A549 (cell line): ENCODE results near the gene TNS1. TPM values are rescaled to one million over a fixed set of nuclear protein-coding genes. Genes with fewer than 3 reads are reported as not detected.

ENCODE experiments used
- ATAC-seq, 2 experiments: fragments of 200-7000 bp in 1 of 2; fragments of >200 bp in 1 of 2; cut with Nextera tagmentation in 1 of 2; cut with Tn5 transposase in 1 of 2; 3 replicates each; pipeline versions ENCODE4 v1.8.0 to v1.9.1; 2018 to 2020; ENCODE audit warnings: mild to moderate bottlenecking in 1 of 2, moderate library complexity in 1 of 2
- CTCF ChIA-PET: fragments of 300-600 bp; sonication (Branson Sonifier 250); formaldehyde crosslinking; extraction: SDS; loops from one replicate; lab custom pipeline; 2021; ENCODE audit warnings: antibody characterized with exemption, inconsistent platforms; lab: Yijun Ruan, JAX
- POLR2A ChIA-PET: fragments of 350-600 bp; formaldehyde crosslinking; extraction: SDS; loops from one replicate; lab custom pipeline; 2021; ENCODE audit warnings: antibody characterized with exemption, inconsistent platforms; lab: Yijun Ruan, JAX
- DNase-seq, 2 experiments: peaks; one replicate each; pipeline versions ENCODE4 v3.0.0 to v3.0.0-alpha.2; 2011 to 2016; ENCODE audit warnings: low read depth in 1 of 2, low spot score in 1 of 2
- FAIRE-seq: peaks from 2 replicates; lab custom pipeline; 2011; peaks lifted over from hg19 to GRCh38; lab: Jason Lieb, UNC
- H3K27ac ChIP-seq, 2 experiments: fragments of >200 bp; sonication (Bioruptor Twin); formaldehyde crosslinking; 3 replicates each; pipeline ENCODE4 v1.5.1; 2016 to 2017
- H3K4me1 ChIP-seq: fragments of >200 bp; sonication (Bioruptor Twin); formaldehyde crosslinking; 3 replicates; pipeline ENCODE4 v1.6.1; 2016
- H3K4me2 ChIP-seq: fragments of >200 bp; sonication (Bioruptor Twin); formaldehyde crosslinking; 3 replicates; pipeline ENCODE4 v1.6.1; 2016
- H3K4me3 ChIP-seq: fragments of >200 bp; sonication (Bioruptor Twin); formaldehyde crosslinking; 3 replicates; pipeline ENCODE4 v1.5.1; 2016
- H3K9me3 ChIP-seq: fragments of >200 bp; sonication (Bioruptor Twin); formaldehyde crosslinking; 3 replicates; pipeline ENCODE4 v1.6.1; 2016
- EHMT2 ChIP-seq: fragments of 200-600 bp; sonication (generic); IDR thresholded peaks from 2 replicates; pipeline ENCODE4 v1.6.1; 2016; ENCODE audit warnings: antibody characterized with exemption, low read depth, mild to moderate bottlenecking, moderate library complexity
- ELK1 ChIP-seq: fragments of 150-350 bp; IDR thresholded peaks from 2 replicates; pipeline ENCODE4 v1.6.1; 2014; ENCODE audit warnings: low read depth, mild to moderate bottlenecking, low read length
- FOSB ChIP-seq: fragments of 250-450 bp; sonication (Bioruptor Pico); IDR thresholded peaks from 2 replicates; pipeline ENCODE4 v1.5.0; 2020; ENCODE audit warnings: mild to moderate bottlenecking, moderate library complexity
- FOSL2 ChIP-seq, 2 experiments: fragments of 450-650 bp in 1 of 2; fragments of >200 bp in 1 of 2; sonication (Bioruptor Twin) in 1 of 2; formaldehyde crosslinking; IDR thresholded peaks; 2 replicates each; pipeline versions ENCODE4 v1.5.0 to v1.6.1; 2016 to 2020; ENCODE audit warnings: mild to moderate bottlenecking in 1 of 2, moderate library complexity in 1 of 2
- FOXS1 ChIP-seq: fragments of 250-450 bp; sonication (Bioruptor Pico); IDR thresholded peaks from 2 replicates; pipeline ENCODE4 v1.5.0; 2020; ENCODE audit warnings: mild to moderate bottlenecking, moderate library complexity
- GATA3 ChIP-seq: IDR thresholded peaks from 2 replicates; pipeline ENCODE4 v1.6.1; 2012; ENCODE audit warnings: borderline replicate concordance
- HMGXB4 ChIP-seq: fragments of 250-450 bp; sonication (Bioruptor Pico); IDR thresholded peaks from 2 replicates; pipeline ENCODE4 v1.5.0; 2021; ENCODE audit warnings: mild to moderate bottlenecking, moderate library complexity, borderline replicate concordance
- HOXB5 ChIP-seq: fragments of 250-450 bp; sonication (Bioruptor Pico); IDR thresholded peaks from 2 replicates; pipeline ENCODE4 v1.5.0; 2020; ENCODE audit warnings: mild to moderate bottlenecking, moderate library complexity
- KDM1A ChIP-seq: fragments of 200-600 bp; sonication (generic); IDR thresholded peaks from 2 replicates; pipeline ENCODE4 v1.6.1; 2016; ENCODE audit warnings: low read depth, mild to moderate bottlenecking
- MAZ ChIP-seq: fragments of 150-350 bp; IDR thresholded peaks from 2 replicates; pipeline ENCODE4 v1.6.1; 2014; ENCODE audit warnings: antibody characterized with exemption, low read depth, low read length, borderline replicate concordance
- MYC ChIP-seq: IDR thresholded peaks from 2 replicates; pipeline ENCODE4 v1.6.1; 2012; ENCODE audit warnings: mild to moderate bottlenecking, inconsistent platforms, low read length, improper control_type of control experiment, borderline replicate concordance
- PHF8 ChIP-seq: fragments of 200-600 bp; sonication (generic); IDR thresholded peaks from 2 replicates; pipeline ENCODE4 v1.6.1; 2016; ENCODE audit warnings: low read depth, mild to moderate bottlenecking, antibody characterized with exemption, moderate library complexity, borderline replicate concordance
- POLR2A ChIP-seq: IDR thresholded peaks from 2 replicates; pipeline ENCODE4 v1.6.1; 2012; ENCODE audit warnings: mild to moderate bottlenecking, low read length
- RARB ChIP-seq: fragments of 250-450 bp; sonication (Bioruptor Pico); IDR thresholded peaks from 2 replicates; pipeline ENCODE4 v1.8.0; 2021; ENCODE audit warnings: mild to moderate bottlenecking, moderate library complexity
- REST ChIP-seq: fragments of 200-600 bp; sonication (generic); IDR thresholded peaks from 2 replicates; pipeline ENCODE4 v1.6.1; 2016; ENCODE audit warnings: antibody characterized with exemption, mild to moderate bottlenecking, moderate library complexity
- SREBF2 ChIP-seq: fragments of 450-650 bp; IDR thresholded peaks from 2 replicates; pipeline ENCODE4 v1.6.1; 2014; ENCODE audit warnings: mild to moderate bottlenecking, moderate library complexity
- TFCP2L1 ChIP-seq: fragments of 250-450 bp; sonication (Bioruptor Pico); IDR thresholded peaks from 2 replicates; pipeline ENCODE4 v1.5.0; 2021; ENCODE audit warnings: mild to moderate bottlenecking
- USF2 ChIP-seq: fragments of 450-650 bp; IDR thresholded peaks from 2 replicates; pipeline ENCODE4 v1.6.1; 2014; ENCODE audit warnings: antibody characterized with exemption
- ZNF302 ChIP-seq: fragments of 250-450 bp; sonication (Bioruptor Pico); IDR thresholded peaks from 2 replicates; pipeline ENCODE4 v1.9.0; 2021; ENCODE audit warnings: inconsistent platforms, mild to moderate bottlenecking, moderate library complexity
- ZSCAN20 ChIP-seq: fragments of 250-450 bp; sonication (Bioruptor Pico); IDR thresholded peaks from 2 replicates; pipeline ENCODE4 v1.8.0; 2022; ENCODE audit warnings: mild to moderate bottlenecking, moderate library complexity
- WGBS: methylation state at CpG from one replicate; pipeline ENCODE4 v1.1.6; 2017; ENCODE audit errors: missing lambda C conversion rate; 5-methylcytosine and 5-hydroxymethylcytosine counted together
- polyA plus RNA-seq, 4 experiments: library from polyadenylated mRNA; depleted of rRNA in 3 of 4; stranded (reverse); fragments of >200 nt; fragmentation: RNase III in 1 of 4; extraction: RNeasy Plus Mini Kit Qiagen cat#74134 plus additional on column Dnase treatment in 1 of 4; gene quantifications; 2 replicates in 3 of 4; 3 replicates in 1 of 4; pipeline ENCODE4 v1.2.3, GENCODE V29; 2011 to 2017

Gene TNS1
- polyA plus RNA-seq, 2 of the 4 experiments (the other 2 are of a cell fraction), result 4.9 to 10.6 TPM

GRCh38 chr2:217901835-217902378 lies 100.9 kb downstream of the TNS1 start:
- DNase-seq, result peak; percentile 34 to 69
- CTCF ChIA-PET, result interaction anchor here (0.7 to 8.4 kb wide), 10 partner anchors 8 to 116 kb away, joined by 3 to 99 read pairs (median 6); no protein-coding TSS in a partner anchor
- Histone ChIP-seq H3K27ac (peak overlapping the region; percentile 86 to 89), H3K4me3 (peak overlapping the region; percentile 23; the same call in 1 of the 3 replicates), H3K9me3 (peaks cover 3% of the 10 kb centered on the region; the same call in 1 of the 3 replicates), H3K4me2 (peak overlapping the region; percentile 74), H3K4me1 (peaks cover 57% of the 10 kb centered on the region)
- POLR2A ChIA-PET, result no interaction called here
- 43% methylated on average over 5 of the region's 5 CpGs for WGBS
- peak; percentile 31 to 63 for ATAC-seq
- no peak for FAIRE-seq
- TF ChIP-seq POLR2A, result no peak
- no peak for TF ChIP-seq SREBF2
- TF ChIP-seq GATA3, result no peak
- no peak for TF ChIP-seq FOSL2 (IDR thresholded peaks at IDR 0.05)
- TF ChIP-seq FOSL2 (CRISPR knock-in tag; IDR thresholded peaks at IDR 0.05), result peak; percentile 51

- ChIA-PET POLR2A (no interaction called here), CTCF (interaction anchor here (0.7 to 8.4 kb wide), 13 partner anchors 9 to 116 kb away, joined by 3 to 99 read pairs (median 6); no protein-coding TSS in a partner anchor)
- Histone ChIP-seq H3K4me2 (peak overlapping the region; percentile 74), H3K9me3 (peaks cover 3% of the 10 kb centered on the region; the same call in 1 of the 3 replicates), H3K4me1 (peaks cover 57% of the 10 kb centered on the region), H3K4me3 (peak overlapping the region; percentile 23; the same call in 1 of the 3 replicates), H3K27ac (peak overlapping the region; percentile 86 to 89)
- 66% methylated on average over 4 of the region's 4 CpGs for WGBS
- DNase-seq, result no peak
- TF ChIP-seq TFCP2L1 (CRISPR knock-in tag), result no peak
- TF ChIP-seq PHF8, result no peak
- TF ChIP-seq RARB (CRISPR knock-in tag), result no peak
- no peak for TF ChIP-seq EHMT2
- TF ChIP-seq ZSCAN20 (CRISPR knock-in tag), result no peak
- TF ChIP-seq REST, result no peak
- no peak for TF ChIP-seq SREBF2
- no peak for TF ChIP-seq KDM1A
- no peak for TF ChIP-seq MYC
- no peak for TF ChIP-seq HOXB5 (CRISPR knock-in tag)
- no peak for TF ChIP-seq ELK1
- no peak for TF ChIP-seq FOSL2 (IDR thresholded peaks at IDR 0.05)
- no peak for TF ChIP-seq FOSL2 (CRISPR knock-in tag; IDR thresholded peaks at IDR 0.05)
- no peak for TF ChIP-seq ZNF302 (CRISPR knock-in tag)
- TF ChIP-seq FOSB (CRISPR knock-in tag), result no peak
- TF ChIP-seq HMGXB4 (CRISPR knock-in tag), result no peak
- no peak for TF ChIP-seq FOXS1 (CRISPR knock-in tag)
- TF ChIP-seq MAZ, result no peak
- no peak for TF ChIP-seq USF2
- FAIRE-seq, result no peak
- ATAC-seq, result no peak
These were observed 101.4 kb downstream of the TNS1 start for GRCh38 chr2:217901400-217901799.
